ENCODE data around the gene ADCY2. TPM values are rescaled to one million over a fixed set of nuclear protein-coding genes. Genes with fewer than 3 reads are reported as not detected.

Gene ADCY2
- polyA plus RNA-seq, 1 of the 3 experiments (the other 2 are of a cell fraction): not detected

DNA sequence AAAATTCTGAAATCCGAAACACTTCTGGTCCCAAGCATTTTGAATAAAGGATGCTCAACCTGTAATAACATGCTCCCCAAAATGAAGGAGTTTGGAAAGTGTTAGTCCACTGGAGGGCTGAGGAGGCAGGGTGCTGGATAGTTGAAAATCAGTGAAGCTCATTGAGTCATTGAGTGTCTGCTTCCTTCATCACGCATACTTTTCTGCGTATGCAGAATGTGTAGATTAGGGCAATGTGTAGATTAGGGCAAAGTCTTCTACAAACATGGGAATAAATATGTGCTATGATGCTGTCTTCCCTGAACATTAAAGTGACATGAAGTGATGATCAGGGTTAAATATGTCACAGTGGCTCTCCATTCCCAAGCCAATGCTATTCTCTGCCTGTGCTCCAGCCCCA, 261.2 kb downstream of the ADCY2 start:
- WGBS (ENCODE audit: low lambda C conversion rate): 54% methylated on average over 3 of the region's 3 CpGs
- TF ChIP-seq EZH2phosphoT487 (IDR thresholded peaks at IDR 0.05; ENCODE audit: borderline replicate concordance, low read depth) (no peak), MEF2A (IDR thresholded peaks at IDR 0.05; ENCODE audit: borderline replicate concordance, low read depth) (no peak), GATA2 (CRISPR knock-in tag; IDR thresholded peaks at IDR 0.05) (no peak), FOXM1 (IDR thresholded peaks at IDR 0.05; ENCODE audit: low read depth) (no peak), TEAD4 (IDR thresholded peaks at IDR 0.05; ENCODE audit: borderline replicate concordance, insufficient read depth) (no peak)
- TF ChIP-seq, protein P1, sequence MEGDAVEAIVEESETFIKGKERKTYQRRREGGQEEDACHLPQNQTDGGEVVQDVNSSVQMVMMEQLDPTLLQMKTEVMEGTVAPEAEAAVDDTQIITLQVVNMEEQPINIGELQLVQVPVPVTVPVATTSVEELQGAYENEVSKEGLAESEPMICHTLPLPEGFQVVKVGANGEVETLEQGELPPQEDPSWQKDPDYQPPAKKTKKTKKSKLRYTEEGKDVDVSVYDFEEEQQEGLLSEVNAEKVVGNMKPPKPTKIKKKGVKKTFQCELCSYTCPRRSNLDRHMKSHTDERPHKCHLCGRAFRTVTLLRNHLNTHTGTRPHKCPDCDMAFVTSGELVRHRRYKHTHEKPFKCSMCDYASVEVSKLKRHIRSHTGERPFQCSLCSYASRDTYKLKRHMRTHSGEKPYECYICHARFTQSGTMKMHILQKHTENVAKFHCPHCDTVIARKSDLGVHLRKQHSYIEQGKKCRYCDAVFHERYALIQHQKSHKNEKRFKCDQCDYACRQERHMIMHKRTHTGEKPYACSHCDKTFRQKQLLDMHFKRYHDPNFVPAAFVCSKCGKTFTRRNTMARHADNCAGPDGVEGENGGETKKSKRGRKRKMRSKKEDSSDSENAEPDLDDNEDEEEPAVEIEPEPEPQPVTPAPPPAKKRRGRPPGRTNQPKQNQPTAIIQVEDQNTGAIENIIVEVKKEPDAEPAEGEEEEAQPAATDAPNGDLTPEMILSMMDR (IDR thresholded peaks at IDR 0.05): no peak
- no peaks in the 10 kb centered on the region for H3K79me2 ChIP-seq (ENCODE audit: insufficient read depth)
- no peak for DNase-seq
- no peaks in the 10 kb centered on the region for H3K4me1 ChIP-seq (ENCODE audit: control insufficient read depth in 1 of 2, insufficient read depth in 2 of 2, low read depth in 1 of 2, low read length in 1 of 2)
- H3K27ac ChIP-seq (ENCODE audit: low read depth in 2 of 2, low read length in 1 of 2): no peak overlapping the region
- no peaks in the 10 kb centered on the region for H4K20me1 ChIP-seq (ENCODE audit: insufficient read depth)
- POLR2A ChIA-PET: no interaction called here
- H3K9ac ChIP-seq: no peak overlapping the region
- H3K9me3 ChIP-seq: no peaks in the 10 kb centered on the region
- no peaks in the 10 kb centered on the region for H3F3A ChIP-seq (replicated peaks; ENCODE audit: insufficient read depth)
- no peaks in the 10 kb centered on the region for H3K36me3 ChIP-seq (replicated peaks in 1 of 2; ENCODE audit: control insufficient read depth in 1 of 2, insufficient read depth in 2 of 2, low read length in 1 of 2)
- peaks cover 11% of the 10 kb centered on the region; the same call in 1 of the 2 replicates for H3K27me3 ChIP-seq (ENCODE audit: insufficient read depth)
- CTCF ChIA-PET: no interaction called here
- no peak overlapping the region for H3K4me3 ChIP-seq (ENCODE audit: low read depth in 2 of 2, low read length in 1 of 2)
- H2AFZ ChIP-seq (ENCODE audit: low read depth): no peak overlapping the region
- H3K9me2 ChIP-seq: no peaks in the 10 kb centered on the region
- H3K4me2 ChIP-seq: no peak overlapping the region

GRCh38 chr5:7659420-7659819, 263.5 kb downstream of the ADCY2 start:
- CTCF ChIA-PET: no interaction called here
- H3K36me3 ChIP-seq (replicated peaks in 1 of 2; ENCODE audit: control insufficient read depth in 1 of 2, insufficient read depth in 2 of 2, low read length in 1 of 2): no peaks in the 10 kb centered on the region
- H3K4me2 ChIP-seq: no peak overlapping the region
- H2AFZ ChIP-seq (ENCODE audit: low read depth): no peak overlapping the region
- no peak for DNase-seq
- H3K27ac ChIP-seq (ENCODE audit: low read depth in 2 of 2, low read length in 1 of 2): no peak overlapping the region
- no peak overlapping the region for H3K4me3 ChIP-seq (ENCODE audit: low read depth in 2 of 2, low read length in 1 of 2)
- no peaks in the 10 kb centered on the region for H3K9me3 ChIP-seq
- H3K9ac ChIP-seq: no peak overlapping the region
- WGBS (ENCODE audit: low lambda C conversion rate): 2% methylated on average over 4 of the region's 4 CpGs
- no peaks in the 10 kb centered on the region for H3K9me2 ChIP-seq
- TF ChIP-seq NFIC (IDR thresholded peaks at IDR 0.05; ENCODE audit: borderline replicate concordance): no peak
- TF ChIP-seq, protein P1 (IDR thresholded peaks at IDR 0.05): no peak
- no peak for TF ChIP-seq USF2 (IDR thresholded peaks at IDR 0.05; ENCODE audit: borderline replicate concordance, low read depth, low read length)
- no peak for TF ChIP-seq GABPA (IDR thresholded peaks at IDR 0.05; ENCODE audit: low read depth)
- no peak for TF ChIP-seq TAF1 (IDR thresholded peaks at IDR 0.05; ENCODE audit: borderline replicate concordance, low read depth, low read length)
- TF ChIP-seq, protein P2, sequence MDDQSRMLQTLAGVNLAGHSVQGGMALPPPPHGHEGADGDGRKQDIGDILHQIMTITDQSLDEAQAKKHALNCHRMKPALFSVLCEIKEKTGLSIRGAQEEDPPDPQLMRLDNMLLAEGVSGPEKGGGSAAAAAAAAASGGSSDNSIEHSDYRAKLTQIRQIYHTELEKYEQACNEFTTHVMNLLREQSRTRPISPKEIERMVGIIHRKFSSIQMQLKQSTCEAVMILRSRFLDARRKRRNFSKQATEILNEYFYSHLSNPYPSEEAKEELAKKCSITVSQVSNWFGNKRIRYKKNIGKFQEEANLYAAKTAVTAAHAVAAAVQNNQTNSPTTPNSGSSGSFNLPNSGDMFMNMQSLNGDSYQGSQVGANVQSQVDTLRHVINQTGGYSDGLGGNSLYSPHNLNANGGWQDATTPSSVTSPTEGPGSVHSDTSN (IDR thresholded peaks at IDR 0.05): no peak
- no peak for TF ChIP-seq RFX5 (IDR thresholded peaks at IDR 0.05; ENCODE audit: low read length)
- TF ChIP-seq RXRA (IDR thresholded peaks at IDR 0.05; ENCODE audit: borderline replicate concordance, low read depth): no peak
- H3K79me2 ChIP-seq (ENCODE audit: insufficient read depth): no peaks in the 10 kb centered on the region
- no peaks in the 10 kb centered on the region for H3F3A ChIP-seq (replicated peaks; ENCODE audit: insufficient read depth)
- H3K4me1 ChIP-seq (ENCODE audit: control insufficient read depth in 1 of 2, insufficient read depth in 2 of 2, low read depth in 1 of 2, low read length in 1 of 2): no peaks in the 10 kb centered on the region
- H3K27me3 ChIP-seq (ENCODE audit: insufficient read depth): peaks cover 11% of the 10 kb centered on the region; the same call in 1 of the 2 replicates
- no peaks in the 10 kb centered on the region for H4K20me1 ChIP-seq (ENCODE audit: insufficient read depth)
- POLR2A ChIA-PET: no interaction called here

Measured in SK-N-SH (cell line).